ENCODE data around the gene VSIG4.

DNA sequence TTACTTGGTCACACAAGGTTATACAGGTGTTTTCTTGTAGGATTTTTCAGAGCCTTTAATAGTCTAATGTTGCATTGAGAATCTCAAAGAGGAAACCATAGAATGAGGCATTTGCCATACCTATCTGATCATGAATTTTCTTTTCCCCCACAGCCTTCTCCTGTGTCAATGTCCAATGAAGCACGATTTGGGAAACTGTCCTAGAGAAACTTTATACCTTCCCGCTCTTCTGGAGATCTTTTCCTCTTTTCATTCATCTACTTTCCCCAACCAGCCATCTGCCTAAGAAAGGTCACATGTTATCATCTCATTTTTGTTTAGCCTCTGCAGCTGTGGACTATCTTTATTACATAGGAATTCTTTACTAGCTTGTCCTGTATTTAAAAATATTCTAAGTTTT is 19.9 kb downstream of the VSIG4 start:
- TF ChIP-seq ZNF274 (IDR thresholded peaks at IDR 0.05; ENCODE audit: low read depth, low read length) (no peak), SUZ12 (IDR thresholded peaks at IDR 0.05; ENCODE audit: extremely low read depth, insufficient read depth, insufficient read length) (no peak), YY1 (IDR thresholded peaks at IDR 0.05; ENCODE audit: insufficient read depth, insufficient read length) (no peak)

Measured in NT2/D1 (cell line).